Suprapubic skin (tissue), 4 donors: ENCODE results near the gene SELP. TPM values are rescaled to one million over a fixed set of nuclear protein-coding genes. Genes with fewer than 3 reads are reported as not detected.

ENCODE experiments used
- DNase-seq, 2 donors: peaks; one replicate each; pipeline ENCODE4 v3.0.0-alpha.2; 2019; ENCODE audit warnings: low spot score in 2 of 2
- H3K27ac ChIP-seq: fragments of 200-600 bp; sonication (generic); one replicate; pipeline ENCODE4 v1.5.1; 2019
- H3K27me3 ChIP-seq: fragments of 200-600 bp; sonication (generic); one replicate; pipeline ENCODE4 v1.5.1; 2019
- H3K36me3 ChIP-seq: fragments of 200-600 bp; sonication (generic); one replicate; pipeline ENCODE4 v1.5.1; 2019
- H3K4me1 ChIP-seq: fragments of 200-600 bp; sonication (generic); one replicate; pipeline ENCODE4 v1.5.1; 2019
- H3K4me3 ChIP-seq: fragments of 200-600 bp; sonication (generic); one replicate; pipeline ENCODE4 v1.5.1; 2019; ENCODE audit warnings: mild to moderate bottlenecking
- H3K9me3 ChIP-seq: fragments of 200-600 bp; sonication (generic); one replicate; pipeline ENCODE4 v1.5.1; 2019
- EP300 ChIP-seq: sonication (generic); formaldehyde crosslinking; IDR thresholded peaks from one replicate; pipeline ENCODE4 v1.6.1; 2017; ENCODE audit warnings: antibody characterized with exemption
- POLR2A ChIP-seq, 2 donors: fragments of 450-650 bp; IDR thresholded peaks; one replicate each; pipeline ENCODE4 v1.6.1; 2017; ENCODE audit warnings: antibody characterized with exemption in 2 of 2, mild to moderate bottlenecking in 2 of 2, moderate library complexity in 2 of 2
- POLR2AphosphoS5 ChIP-seq, 3 donors: sonication (generic); formaldehyde crosslinking; IDR thresholded peaks; one replicate each; pipeline ENCODE4 v1.6.1; 2017; ENCODE audit warnings: antibody characterized with exemption in 3 of 3
- WGBS: methylation state at CpG from one replicate; pipeline ENCODE4 v1.1.5; 2018; 5-methylcytosine and 5-hydroxymethylcytosine counted together
- total RNA-seq, 4 donors: library from RNA; depleted of rRNA; stranded (reverse); fragments of >200 nt; gene quantifications; one replicate each; pipeline ENCODE4 v1.1.0, GENCODE V29; 2016
- TF ChIP-seq, protein P1 (sequence below), 2 donors: fragments of 200-600 bp in 1 of 2; fragments of 450-650 bp in 1 of 2; sonication (generic) in 1 of 2; IDR thresholded peaks; one replicate each; pipeline ENCODE4 v1.5.1; 2016 to 2019; ENCODE audit warnings: antibody characterized with exemption in 2 of 2, mild to moderate bottlenecking in 1 of 2, moderate library complexity in 1 of 2

The SELP gene
- total RNA-seq, 4 donors from 2014 or later, result 0.95 to 3.7 (median 2.6) TPM

DNA sequence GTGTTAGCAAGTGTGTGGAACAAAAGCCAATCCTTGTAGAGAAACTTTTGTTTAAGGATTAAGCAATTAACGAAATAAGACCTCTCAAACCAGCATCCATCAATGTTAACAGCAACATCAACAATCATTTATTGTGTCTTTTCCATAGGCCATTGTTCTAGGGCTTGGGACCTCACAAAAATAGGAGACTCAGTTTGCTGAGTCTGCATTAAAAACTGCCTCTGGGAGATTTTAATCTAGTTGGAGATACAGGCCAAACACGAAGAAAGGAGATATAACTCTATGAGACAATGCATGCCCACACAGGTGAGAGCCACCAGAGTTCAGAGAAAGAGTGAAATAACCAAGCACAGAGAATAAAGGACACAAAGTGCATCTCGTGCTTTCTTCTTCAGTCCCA, 14.4 kb upstream of the SELP start:
- 36% methylated on average over 3 of the region's 3 CpGs for WGBS
- no peak for DNase-seq

DNA sequence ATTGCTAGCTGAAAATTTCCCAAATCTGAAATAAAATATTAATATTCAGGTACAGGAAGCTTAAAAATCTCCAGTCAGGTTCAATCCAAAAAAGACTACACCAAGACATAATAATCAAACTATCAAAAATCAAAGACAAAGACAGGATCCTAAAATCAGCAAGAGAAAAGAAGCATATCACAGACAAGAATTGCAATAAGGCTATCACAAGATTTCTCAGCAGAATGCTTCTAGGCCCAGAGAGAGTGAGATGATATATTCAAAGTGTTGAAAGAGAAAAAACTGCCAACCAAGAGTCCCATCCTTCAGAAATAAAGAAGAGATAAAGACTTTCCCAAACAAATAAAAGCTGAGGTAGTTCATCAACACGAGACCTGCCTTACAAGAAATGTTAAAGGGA, 5.0 kb upstream of the SELP start:
- 75% methylated on average over 1 of the region's 1 CpG for WGBS
- Histone ChIP-seq H3K4me1 (no peaks in the 10 kb centered on the region), H3K27ac (no peak overlapping the region), H3K4me3 (no peak overlapping the region), H3K36me3 (no peaks in the 10 kb centered on the region), H3K9me3 (peaks cover 20% of the 10 kb centered on the region), H3K27me3 (no peaks in the 10 kb centered on the region)
- TF ChIP-seq POLR2A (IDR thresholded peaks at IDR 0.05) (no peak), EP300 (no peak), POLR2AphosphoS5 (IDR thresholded peaks at IDR 0.05) (no peak)
- TF ChIP-seq, protein P1, sequence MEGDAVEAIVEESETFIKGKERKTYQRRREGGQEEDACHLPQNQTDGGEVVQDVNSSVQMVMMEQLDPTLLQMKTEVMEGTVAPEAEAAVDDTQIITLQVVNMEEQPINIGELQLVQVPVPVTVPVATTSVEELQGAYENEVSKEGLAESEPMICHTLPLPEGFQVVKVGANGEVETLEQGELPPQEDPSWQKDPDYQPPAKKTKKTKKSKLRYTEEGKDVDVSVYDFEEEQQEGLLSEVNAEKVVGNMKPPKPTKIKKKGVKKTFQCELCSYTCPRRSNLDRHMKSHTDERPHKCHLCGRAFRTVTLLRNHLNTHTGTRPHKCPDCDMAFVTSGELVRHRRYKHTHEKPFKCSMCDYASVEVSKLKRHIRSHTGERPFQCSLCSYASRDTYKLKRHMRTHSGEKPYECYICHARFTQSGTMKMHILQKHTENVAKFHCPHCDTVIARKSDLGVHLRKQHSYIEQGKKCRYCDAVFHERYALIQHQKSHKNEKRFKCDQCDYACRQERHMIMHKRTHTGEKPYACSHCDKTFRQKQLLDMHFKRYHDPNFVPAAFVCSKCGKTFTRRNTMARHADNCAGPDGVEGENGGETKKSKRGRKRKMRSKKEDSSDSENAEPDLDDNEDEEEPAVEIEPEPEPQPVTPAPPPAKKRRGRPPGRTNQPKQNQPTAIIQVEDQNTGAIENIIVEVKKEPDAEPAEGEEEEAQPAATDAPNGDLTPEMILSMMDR (IDR thresholded peaks at IDR 0.05), result no peak
- no peak for DNase-seq

More for the DNA sequence above, 14.4 kb upstream of the SELP start:
- Histone ChIP-seq H3K36me3 (no peaks in the 10 kb centered on the region), H3K27me3 (no peaks in the 10 kb centered on the region), H3K27ac (no peak overlapping the region), H3K4me3 (no peak overlapping the region), H3K9me3 (no peaks in the 10 kb centered on the region), H3K4me1 (no peaks in the 10 kb centered on the region)
- no peak for TF ChIP-seq EP300
- no peak for TF ChIP-seq POLR2A (IDR thresholded peaks at IDR 0.05)
- TF ChIP-seq POLR2AphosphoS5 (IDR thresholded peaks at IDR 0.05), result no peak

DNA sequence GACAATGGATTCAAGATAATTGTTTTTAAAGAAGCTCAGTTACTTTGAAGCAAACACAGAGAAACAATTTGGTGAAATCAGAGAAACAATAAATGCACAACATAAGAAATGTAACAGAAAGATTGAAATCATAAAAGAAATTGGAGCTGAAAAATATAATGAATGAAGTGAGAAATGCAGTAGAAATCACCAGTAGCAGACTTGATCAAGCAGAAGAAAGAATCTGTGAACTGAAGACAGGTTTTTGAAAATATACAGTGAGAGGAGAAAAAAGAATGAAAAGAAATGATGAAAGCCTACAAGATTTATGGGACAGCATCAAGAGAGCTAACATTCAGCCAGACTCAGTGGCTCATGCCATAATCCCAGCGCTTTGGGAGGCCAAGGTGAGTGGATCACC, 4.2 kb upstream of the SELP start:
- H3K9me3 ChIP-seq, result peaks cover 20% of the 10 kb centered on the region
- H3K27me3 ChIP-seq, result no peaks in the 10 kb centered on the region
- no peak for DNase-seq
- WGBS, result 77% methylated on average over 1 of the region's 1 CpG
- H3K27ac ChIP-seq, result no peak overlapping the region
- TF ChIP-seq EP300 (no peak), POLR2AphosphoS5 (IDR thresholded peaks at IDR 0.05) (no peak), POLR2A (IDR thresholded peaks at IDR 0.05) (no peak)
- TF ChIP-seq, protein P1 (IDR thresholded peaks at IDR 0.05), result no peak
- no peaks in the 10 kb centered on the region for H3K36me3 ChIP-seq
- no peak overlapping the region for H3K4me3 ChIP-seq
- no peaks in the 10 kb centered on the region for H3K4me1 ChIP-seq

DNA sequence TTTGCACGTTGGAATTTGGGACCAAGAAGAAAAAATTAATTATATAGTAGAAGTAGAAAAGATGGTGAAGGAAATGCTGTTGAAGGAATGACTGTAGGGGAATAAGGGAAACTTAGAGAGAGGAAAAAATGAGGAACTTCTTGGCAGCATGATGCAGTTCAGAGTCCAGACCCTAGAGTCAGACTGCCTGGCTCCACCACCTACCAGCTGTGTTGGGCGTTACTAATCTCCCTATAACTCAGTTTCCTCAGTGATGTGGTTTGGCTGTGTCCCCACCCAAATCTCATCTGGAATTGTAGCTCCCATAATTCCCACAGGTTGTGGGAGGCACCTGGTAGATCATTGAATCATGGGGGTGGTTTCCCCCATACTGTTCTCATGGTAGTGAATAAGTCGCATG, 1.3 kb upstream of the SELP start:
- TF ChIP-seq POLR2AphosphoS5 (IDR thresholded peaks at IDR 0.05) (no peak), EP300 (no peak)
- TF ChIP-seq, protein P1 (IDR thresholded peaks at IDR 0.05), result no peak
- Histone ChIP-seq H3K4me1 (no peaks in the 10 kb centered on the region), H3K27ac (no peak overlapping the region), H3K4me3 (no peak overlapping the region), H3K36me3 (no peaks in the 10 kb centered on the region), H3K27me3 (peaks cover 4% of the 10 kb centered on the region), H3K9me3 (peaks cover 20% of the 10 kb centered on the region)
- 71% methylated on average over 3 of the region's 3 CpGs for WGBS
- DNase-seq, result no peak

DNA sequence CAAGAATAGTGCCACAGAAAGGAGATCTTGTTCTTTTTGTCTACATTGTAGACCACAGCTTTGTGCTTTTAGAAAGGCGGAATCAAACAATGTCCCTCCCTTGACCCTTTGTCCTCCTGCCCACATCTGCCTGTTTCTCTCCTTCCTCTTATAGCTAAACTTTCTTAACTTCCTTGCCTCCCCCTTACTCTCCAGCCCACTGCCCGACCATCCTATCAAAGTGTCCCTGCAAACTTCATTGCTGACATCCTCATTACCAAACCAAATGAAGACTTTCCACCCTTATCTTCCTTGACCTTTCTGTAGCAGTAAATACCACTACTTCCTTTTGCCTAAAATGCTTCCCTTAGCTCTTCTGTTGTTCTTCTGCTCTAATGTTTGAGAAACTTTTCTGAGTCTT, 5.0 kb downstream of the SELP start:
- no peaks in the 10 kb centered on the region for H3K9me3 ChIP-seq
- H3K27ac ChIP-seq, result no peak overlapping the region
- no peak for TF ChIP-seq POLR2A (IDR thresholded peaks at IDR 0.05)
- TF ChIP-seq, protein P1 (IDR thresholded peaks at IDR 0.05), result no peak
- no peak for TF ChIP-seq EP300
- TF ChIP-seq POLR2AphosphoS5 (IDR thresholded peaks at IDR 0.05), result no peak
- no peaks in the 10 kb centered on the region for H3K4me1 ChIP-seq
- H3K36me3 ChIP-seq, result no peaks in the 10 kb centered on the region
- H3K4me3 ChIP-seq, result no peak overlapping the region
- DNase-seq, result no peak
- 71% methylated on average over 2 of the region's 2 CpGs for WGBS
- peaks cover 4% of the 10 kb centered on the region for H3K27me3 ChIP-seq

DNA sequence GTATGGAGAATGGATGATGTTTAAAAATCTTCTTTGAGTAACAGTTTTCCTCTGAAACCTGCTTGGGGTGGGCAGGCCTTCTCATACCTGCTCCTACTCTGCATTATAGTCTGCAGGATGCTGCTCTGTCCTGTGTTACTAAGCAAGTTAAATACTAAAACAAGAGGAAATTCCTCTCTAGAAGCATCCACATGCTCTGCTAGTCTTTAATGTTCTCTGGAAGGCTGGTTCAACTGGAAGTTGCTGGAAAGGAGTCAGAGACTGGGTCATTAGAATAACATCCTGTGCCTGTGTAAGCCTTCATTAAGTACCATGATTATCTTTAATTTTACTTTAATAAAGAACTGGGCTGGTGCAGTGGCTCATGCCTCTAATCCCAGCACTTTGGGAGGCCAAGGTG, 5.8 kb downstream of the SELP start:
- no peak overlapping the region for H3K4me3 ChIP-seq
- H3K9me3 ChIP-seq, result no peaks in the 10 kb centered on the region
- DNase-seq, result no peak
- H3K27ac ChIP-seq, result no peak overlapping the region
- no peaks in the 10 kb centered on the region for H3K4me1 ChIP-seq
- peaks cover 4% of the 10 kb centered on the region for H3K27me3 ChIP-seq
- no peak for TF ChIP-seq POLR2AphosphoS5 (IDR thresholded peaks at IDR 0.05)
- no peaks in the 10 kb centered on the region for H3K36me3 ChIP-seq
